NCI-H2227 (cell line): ENCODE results near the gene AHCYL2.
"Not testable (repeated sequence)": the region's sequence is repeated elsewhere in the genome, so short reads cannot be mapped to it uniquely, and the experiment has no call there.

Experiments
- DNase-seq: peaks from one replicate; lab custom pipeline; 2025; ENCODE audit not compliant: unreplicated experiment; lab: John Stamatoyannopoulos, UW

Gene AHCYL2

DNA sequence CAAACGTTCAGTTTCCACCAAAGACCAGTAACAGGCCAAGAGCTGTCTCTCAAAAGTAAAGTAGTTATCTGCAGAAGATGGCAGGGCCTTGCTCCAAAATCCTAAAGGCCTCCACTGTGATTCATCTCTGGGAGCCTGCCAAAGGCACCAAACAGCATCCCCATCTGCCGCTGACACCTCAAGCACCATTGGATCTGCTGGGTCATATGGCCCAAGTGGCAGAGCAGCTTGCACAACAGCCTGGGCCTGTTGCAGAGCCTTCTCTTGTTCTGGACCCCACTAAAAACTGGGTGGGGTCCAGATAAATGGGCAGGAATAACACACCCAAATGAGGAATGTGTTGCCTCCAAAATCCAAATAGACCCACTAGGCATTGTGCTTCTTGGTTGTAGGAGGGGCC is 222.1 kb downstream of the AHCYL2 start:
- DNase-seq, result not testable (repeated sequence)

DNA sequence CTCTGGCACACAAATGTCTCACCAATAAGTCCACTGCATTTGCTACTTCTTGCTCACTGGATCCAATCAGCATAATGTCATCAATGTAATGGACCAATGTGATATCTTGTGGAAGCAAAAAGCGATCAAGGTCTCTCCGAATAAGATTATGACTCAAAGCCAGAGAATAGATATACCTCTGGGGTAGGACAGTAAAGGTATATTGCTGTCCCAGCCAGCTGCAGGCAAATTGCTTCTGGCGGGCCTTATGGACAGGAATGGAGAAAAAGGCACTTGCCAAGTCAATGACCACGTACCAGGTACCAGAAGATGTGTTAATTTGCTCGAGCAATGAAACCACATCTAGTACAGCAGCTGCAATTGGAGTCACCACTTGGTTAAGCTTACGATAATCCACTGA is 222.6 kb downstream of the AHCYL2 start:
- DNase-seq, result not testable (repeated sequence)

DNA sequence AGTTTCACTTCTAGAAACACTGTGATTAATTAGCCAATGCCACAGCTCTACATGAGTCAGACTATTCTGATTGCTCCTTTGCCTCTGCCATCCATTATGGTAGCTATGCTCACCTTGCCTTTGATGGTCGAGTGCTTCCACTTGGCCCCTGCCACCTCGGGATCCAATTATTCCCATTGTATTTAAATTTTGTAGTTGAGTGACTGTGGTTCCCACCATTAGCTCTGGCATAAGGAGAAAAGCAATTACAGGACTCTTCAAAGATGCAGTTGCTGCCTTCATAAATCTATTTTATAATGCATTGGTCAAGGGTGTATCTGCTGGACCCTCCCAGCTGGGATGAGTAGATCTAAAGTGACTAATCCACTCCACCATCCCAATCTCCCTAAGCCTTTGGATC is 223.8 kb downstream of the AHCYL2 start:
- DNase-seq, result not testable (repeated sequence)

DNA sequence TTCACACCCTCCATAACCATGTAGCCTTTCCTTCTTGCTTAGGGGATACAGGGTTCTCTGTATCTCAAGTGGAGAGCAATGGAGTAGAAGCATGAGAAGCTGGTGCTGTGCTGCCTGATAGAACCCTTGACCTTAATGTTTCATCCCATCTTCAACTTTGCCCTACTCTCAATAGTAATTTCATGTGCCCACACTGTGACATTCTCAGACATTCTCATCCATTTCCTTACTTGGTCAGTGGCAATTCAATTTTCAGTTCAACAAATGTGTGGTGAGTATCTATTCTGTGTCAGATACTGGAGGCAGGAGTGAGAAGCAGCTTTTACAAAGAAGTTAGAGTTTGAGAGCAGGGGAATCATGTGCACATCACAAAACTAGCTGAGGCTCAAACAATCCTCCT is 225.5 kb downstream of the AHCYL2 start:
- DNase-seq, result no peak

DNA sequence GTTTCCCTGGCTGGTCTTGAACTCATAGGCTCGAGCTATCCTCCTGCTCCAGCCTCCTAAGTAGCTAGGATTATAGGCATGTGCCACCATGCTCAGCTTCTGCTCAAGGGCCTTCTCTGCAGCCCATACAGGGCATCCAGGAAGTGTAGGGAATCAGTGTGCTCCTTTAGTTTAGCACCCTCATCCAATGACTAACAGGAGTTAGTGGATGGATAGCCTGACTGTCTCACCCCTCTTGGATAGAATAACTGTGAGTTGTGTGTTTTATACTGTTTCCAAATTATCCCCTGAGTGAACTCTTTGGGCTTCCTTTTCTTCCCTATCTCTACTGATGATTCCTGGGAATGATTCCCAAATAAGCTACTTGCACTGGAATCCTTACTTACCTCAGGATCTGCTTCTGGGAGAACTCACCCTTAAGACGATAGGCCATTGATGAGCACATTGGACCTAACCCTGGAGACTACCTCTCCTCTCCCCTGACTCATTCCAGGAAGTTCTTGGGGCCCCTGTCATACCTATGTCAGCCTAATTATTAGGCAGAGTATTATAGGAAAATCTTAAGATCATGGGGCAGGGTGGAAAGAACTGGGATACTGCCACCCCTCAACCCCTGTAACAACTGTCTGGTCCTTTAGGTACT is 227.9 kb downstream of the AHCYL2 start:
- DNase-seq, result no peak

DNA sequence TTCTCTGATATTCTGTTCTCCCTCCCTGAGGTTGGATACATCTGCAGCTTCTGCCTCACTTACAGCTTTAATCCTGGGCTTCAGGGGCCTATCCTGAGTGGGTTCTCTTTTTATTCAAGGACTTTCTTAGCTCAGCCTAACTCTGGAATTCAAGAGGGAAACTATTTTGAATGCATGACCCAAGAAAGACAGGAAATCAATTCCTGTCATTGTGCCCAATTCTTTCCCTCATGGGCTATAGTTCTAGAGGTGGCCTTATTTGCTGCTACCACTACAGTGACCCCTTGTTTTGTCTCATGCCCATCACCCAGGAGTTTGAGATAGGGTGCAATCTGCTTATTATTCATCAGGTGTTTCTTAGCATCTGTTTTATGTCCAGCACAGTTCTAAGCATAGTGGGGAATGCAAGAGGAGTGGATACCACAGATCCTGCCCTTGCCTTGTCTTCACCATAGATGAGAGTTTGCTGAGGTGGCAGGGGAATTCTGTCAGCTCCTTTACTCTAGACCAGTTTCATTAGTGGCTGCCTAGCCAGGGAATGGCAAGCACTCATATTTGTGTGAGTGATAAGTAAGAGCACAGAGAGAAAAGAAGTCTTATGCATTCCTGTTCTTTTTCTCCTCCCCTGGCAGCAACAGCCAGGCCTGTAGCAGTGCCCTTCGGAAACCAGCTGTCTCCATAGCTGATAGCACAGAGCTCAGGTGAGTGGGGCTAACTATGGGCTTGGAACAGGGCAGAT is 228.8 kb downstream of the AHCYL2 start:
- DNase-seq, result no peak

DNA sequence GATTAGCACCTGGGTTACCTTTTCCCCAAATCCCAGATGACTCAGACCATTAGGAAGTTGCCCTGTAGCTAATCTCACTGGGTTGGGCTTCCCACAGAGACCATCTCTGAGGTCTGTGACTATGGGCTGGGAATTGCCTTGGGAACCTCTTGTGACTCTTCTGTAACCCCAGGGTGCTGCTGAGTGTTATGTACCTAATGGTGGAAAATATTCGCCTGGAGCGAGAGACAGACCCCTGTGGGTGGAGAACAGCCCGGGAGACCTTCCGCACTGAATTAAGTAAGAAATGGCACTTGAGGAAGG is 229.4 kb downstream of the AHCYL2 start:
- DNase-seq, result no peak

DNA sequence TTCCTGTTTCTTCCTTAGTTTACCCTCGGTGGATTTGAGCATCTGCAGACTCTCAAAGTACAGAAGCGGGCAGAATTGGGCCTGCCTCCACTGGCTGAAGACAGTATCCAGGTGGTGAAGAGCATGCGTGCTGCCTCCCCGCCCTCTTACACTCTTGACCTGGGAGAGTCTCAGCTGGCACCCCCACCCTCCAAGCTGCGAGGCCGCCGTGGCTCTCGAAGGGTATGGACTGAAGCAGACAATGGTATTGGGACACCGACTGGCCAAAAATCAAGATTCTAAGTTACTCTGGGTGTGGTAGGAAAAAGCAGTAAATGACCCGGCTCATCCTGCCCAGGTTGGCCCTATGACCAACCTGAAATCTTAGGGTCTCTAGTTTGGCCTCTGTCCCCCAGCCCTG is 231.6 kb downstream of the AHCYL2 start:
- DNase-seq, result no peak

DNA sequence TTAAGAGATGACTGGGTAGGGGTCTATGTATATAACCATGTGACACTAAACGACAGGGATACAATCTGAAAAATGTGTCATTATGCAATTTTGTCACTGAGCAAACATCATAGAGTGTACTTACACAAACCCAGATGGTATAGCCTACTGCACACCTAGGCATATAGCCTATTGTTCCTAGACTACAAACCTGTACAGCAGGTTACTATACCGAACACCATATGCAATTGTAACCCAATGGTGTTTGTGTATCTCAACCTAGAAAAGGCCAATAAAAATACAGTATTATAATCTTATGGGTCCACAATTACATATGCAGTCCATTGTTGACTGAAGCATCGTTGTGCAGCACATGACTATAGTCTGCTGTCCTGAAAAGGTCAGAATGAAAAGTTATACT is 232.3 kb downstream of the AHCYL2 start:
- DNase-seq, result no peak

DNA sequence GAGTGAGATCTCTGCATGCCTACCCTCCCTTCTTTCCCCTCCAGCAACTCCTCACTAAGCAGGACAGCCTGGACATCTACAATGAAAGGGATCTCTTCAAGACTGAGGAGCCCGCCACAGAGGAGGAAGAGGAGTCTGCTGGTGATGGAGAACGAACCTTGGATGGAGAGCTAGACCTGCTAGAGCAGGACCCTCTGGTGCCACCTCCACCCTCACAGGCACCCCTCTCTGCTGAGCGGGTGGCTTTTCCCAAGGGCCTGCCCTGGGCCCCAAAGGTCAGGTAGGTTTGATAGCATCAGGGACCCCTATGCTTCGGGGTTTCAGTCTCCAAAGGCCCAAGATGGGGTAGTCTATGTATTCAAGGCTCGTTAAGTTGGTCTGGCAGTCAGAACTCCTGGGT is 233.3 kb downstream of the AHCYL2 start:
- DNase-seq, result no peak

DNA sequence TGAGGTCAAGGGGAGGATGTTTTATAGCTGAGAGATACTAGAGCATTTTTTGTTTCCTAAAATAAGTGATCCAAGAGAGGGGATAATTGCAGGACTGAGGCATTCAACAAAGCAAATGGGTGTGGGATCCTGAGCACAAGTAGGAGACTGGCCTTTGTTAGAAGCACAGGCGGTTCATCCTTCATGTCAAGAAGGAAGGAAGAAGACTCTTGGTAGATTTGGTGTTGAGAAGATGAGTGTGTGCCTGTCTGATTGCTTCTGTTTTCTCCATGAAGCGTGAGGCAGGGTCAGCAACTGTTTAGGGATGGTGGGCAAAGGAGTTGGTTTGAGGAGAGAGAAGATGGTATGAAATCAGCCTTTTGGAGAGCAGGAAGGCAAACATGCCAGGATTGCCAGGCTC is 237.0 kb downstream of the AHCYL2 start:
- DNase-seq, result peak; percentile 13

DNA sequence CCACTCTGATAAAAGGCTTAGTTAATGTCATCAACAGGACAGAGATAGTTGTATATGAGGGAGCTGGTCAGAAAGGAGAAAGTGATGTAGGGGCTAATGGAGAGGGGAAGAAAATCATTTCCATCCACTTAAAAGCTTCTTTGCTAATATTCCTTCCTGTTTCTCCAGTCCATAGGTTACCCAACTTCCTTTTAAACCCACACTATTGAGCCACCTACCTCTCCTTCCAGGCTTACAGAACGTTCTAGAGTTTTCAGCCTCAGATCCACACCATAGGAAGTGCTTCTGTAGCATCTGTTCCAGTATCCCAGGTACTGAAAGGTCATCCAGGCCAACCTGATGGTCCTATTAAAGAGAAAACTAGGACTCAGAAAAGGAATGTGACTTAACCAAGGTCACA is 237.6 kb downstream of the AHCYL2 start:
- no peak for DNase-seq

DNA sequence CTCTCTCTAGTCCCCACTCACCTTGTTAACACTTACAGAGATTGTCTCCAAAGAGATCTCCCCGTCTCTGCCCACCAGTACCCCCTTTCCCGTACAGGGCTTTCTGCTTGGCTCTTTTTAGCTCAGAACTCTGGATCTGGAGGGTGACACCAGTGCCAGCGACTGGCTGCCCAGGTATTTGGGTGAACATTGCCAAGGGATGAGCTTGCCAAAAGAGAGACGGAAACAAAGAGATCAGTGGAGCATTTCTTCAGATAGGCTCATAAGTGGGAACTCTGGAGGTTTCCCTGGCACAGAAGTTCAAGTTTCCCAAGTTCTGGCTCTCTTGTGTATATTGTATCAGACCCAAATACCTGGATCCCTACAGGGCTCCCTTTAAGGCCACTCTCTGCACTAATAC is 239.4 kb downstream of the AHCYL2 start:
- no peak for DNase-seq

DNA sequence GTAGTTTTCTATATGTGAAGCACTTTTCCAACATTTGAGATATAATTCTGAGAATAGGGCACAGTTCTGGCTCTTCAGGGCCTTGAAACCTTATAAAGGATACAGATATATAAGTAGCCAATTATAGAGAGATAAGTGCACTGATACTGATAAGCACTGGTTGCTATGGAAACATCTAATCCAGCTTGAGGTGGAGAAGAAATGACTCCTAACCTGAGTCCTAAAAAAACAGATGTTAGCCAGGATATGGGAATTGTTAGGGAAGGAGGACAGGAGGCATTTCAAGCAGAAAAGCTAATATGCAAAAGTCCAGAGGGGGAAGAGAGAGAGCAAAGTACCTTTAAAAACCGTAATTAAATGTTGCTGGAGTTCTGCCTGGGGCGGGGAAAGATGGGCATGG is 240.2 kb downstream of the AHCYL2 start:
- peak; percentile 16 for DNase-seq

DNA sequence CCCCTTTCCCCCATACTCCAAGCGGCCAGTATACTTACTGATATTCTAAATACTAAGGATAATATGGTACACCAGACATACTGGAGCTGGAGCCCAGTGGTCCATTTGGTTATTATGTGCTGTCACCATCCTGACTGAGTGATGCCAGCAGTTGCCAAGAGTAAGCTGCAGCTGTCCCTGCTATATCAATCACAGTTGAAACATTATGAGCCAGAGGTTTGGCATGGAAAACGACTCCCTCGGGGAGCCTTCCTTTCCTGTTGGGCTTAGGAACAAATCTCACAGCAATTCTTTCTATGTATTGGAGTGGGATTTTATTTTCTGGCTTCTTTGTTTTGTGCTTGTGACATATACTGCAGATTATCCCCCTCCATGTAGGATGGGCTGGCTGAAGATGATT is 242.0 kb downstream of the AHCYL2 start:
- no peak for DNase-seq

DNA sequence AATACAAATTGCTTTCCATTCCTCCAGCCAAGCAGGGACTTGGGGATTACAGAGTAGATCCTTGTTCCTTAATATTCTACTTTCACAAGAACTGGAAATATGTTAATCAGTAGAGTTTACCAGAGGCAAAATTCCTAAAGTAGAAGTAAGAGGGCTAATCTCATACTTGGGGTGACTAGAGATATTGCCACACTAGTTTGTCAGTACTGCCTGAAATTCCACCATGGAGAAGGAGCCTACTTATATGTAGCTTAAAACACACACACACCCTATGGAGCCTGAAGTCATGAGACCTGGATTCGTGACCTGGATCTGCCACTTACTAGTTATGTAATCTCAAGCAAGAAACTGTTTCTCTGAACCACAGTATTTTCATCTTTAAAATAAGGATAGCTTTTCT is 243.3 kb downstream of the AHCYL2 start:
- no peak for DNase-seq

DNA sequence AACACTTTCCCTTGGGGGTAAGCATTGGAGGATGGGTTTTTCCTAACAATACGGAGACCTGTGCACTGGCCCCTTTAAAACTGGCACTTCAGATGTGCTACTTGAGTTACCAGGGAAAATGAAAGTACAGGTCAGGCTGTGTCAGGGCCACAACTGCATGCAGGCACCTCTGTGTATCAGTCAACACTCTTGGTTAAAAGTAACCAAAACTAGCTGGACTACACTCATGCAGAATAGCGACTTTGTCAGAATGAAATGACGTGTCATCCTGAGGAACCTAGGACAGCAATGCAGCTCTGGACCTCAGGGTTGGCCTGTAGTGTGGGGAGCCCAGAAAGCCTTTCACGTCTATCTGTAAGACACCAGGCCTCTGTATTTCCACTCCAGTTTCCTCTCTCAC is 243.7 kb downstream of the AHCYL2 start:
- no peak for DNase-seq

DNA sequence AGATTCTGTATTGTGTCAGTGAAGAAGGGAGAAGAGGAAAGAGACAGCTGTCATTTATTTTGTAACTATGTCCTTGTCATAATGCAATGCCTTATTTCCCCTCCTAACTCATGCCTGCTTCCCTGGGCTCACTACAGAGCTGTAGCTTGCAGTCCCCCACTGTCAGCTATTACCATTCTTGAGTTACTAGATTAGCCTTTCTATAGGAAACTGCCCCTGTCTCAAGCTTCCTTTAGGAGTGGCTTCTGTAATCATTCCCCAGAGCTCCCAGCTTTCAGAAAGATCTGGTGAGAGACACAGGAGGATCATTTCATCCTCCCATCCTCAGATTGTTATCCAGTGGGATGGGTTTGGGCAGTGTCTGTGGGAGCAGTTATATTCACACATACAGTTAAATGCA is 245.1 kb downstream of the AHCYL2 start:
- DNase-seq, result no peak

DNA sequence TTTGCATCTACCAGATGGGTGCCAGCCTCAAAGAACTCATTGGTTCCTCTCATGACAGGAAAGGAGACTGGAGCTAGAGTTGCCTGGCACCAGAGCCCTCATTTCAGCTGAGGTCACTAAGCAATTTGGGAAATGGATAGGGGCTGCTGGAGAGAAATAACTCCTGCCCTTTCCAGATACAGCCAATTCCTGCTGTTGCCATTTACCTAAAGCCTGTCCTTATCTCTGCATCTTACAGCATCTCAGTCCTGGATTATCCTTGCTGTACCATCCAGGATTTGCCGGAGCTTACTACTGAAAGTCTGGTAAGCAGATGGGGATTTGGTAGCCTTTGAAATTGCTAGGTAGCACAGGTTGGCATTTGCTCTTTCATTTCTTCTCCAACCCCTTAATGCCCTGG is 245.6 kb downstream of the AHCYL2 start:
- DNase-seq, result no peak

DNA sequence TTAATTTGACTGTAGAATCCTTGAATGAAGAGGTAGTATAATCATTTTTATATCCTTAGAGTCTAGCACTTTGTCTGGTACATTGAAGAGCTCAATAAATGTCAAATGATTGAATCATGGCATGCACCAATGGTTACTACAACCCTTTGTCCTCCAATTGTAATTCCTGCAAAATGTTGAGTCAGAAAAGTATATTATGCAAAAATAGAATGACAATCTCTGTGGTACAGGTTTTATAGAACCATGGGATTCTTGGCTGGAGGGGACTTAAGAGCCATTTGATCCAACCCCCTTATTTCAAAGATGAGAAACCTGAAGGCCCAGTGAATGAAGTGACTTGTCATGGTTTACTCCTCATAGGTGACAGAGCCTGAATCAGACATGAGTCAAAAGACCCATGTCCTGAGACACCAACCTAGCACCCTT is 246.6 kb downstream of the AHCYL2 start:
- DNase-seq, result no peak

DNA sequence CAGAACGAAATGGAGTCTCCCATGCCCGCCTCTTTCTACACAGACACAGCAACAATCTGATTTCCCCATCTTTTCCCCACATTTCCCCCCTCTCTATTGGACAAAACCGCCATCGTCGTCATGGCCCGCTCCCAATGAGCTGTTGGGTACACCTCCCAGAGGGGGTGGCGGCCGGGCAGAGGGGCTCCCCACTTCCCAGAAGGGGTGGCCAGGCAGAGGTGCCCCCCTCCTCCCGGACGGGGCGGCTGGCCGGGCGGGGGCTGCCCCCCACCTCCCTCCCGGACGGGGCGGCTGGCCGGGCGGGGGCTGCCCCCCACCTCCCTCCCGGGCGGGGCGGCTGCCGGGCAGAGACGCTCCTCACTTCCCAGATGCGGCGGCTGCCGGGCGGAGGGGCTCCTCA is 251.1 kb downstream of the AHCYL2 start:
- not testable (repeated sequence) for DNase-seq

DNA sequence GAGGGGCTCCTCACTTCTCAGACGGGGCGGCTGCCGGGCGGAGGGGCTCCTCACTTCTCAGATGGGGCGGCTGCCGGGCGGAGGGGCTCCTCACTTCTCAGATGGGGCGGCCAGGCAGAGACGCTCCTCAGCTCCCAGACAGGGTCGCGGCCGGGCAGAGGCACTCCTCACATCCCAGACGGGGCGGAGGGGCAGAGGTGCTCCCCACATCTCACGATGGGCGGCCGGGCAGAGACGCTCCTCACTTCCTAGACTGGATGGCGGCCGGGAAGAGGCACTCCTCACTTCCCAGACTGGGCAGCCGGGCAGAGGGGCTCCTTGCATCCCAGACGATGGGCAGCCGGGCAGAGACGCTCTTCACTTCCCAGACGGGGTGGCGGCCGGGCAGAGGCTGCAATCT is 251.6 kb downstream of the AHCYL2 start:
- not testable (repeated sequence) for DNase-seq
